Anterior cingulate cortex (tissue), 58 donors: Measurements from ENCODE around the gene OSCAR.

Experiments
- DNase-seq, 58 donors: peaks; one replicate each; lab custom pipeline; 2025; lab: John Stamatoyannopoulos, UW

The OSCAR gene

GRCh38 chr19:54095859-54096616, 4.6 kb downstream of the OSCAR start:
- DNase-seq = peak in 7 of 58 donors; percentile 1 to 36 (median 18)

- DNase-seq = no peak
These were observed 5.3 kb downstream of the OSCAR start for GRCh38 chr19:54095136-54095858.

- no peak for DNase-seq
These were observed 6.1 kb downstream of the OSCAR start for GRCh38 chr19:54094426-54095000.

- DNase-seq = no peak
These were observed 16.2 kb downstream of the OSCAR start for GRCh38 chr19:54084410-54084809.

GRCh38 chr19:54081032-54081431, 19.6 kb downstream of the OSCAR start, which contains the start of gene TARM1:
Gene TARM1, minus strand, starts transcription at chr19:54081365. Its CDS starts 25 bp downstream, at chr19:54081340.
- no peak for DNase-seq

- DNase-seq = no peak
These were observed 23.3 kb downstream of the OSCAR start for GRCh38 chr19:54077334-54077733.

- no peak for DNase-seq
These were observed 25.8 kb downstream of the OSCAR start for GRCh38 chr19:54074851-54075250.

GRCh38 chr19:54073829-54074228, 26.8 kb downstream of the OSCAR start:
- no peak for DNase-seq

- DNase-seq = no peak
These were observed 31.1 kb downstream of the OSCAR start for GRCh38 chr19:54069470-54069869.

- no peak for DNase-seq
These were observed 37.1 kb downstream of the OSCAR start, which contains the start of gene VSTM1 for GRCh38 chr19:54063350-54064116. Gene VSTM1, minus strand, starts transcription at chr19:54063897. Its CDS starts 120 bp downstream, at chr19:54063777.

- DNase-seq = no peak
These were observed 38.0 kb downstream of the OSCAR start for GRCh38 chr19:54062643-54063042.

GRCh38 chr19:54047616-54048015, 53.0 kb downstream of the OSCAR start:
- DNase-seq = no peak

- no peak for DNase-seq
These were observed 54.8 kb downstream of the OSCAR start for GRCh38 chr19:54045771-54046170.
